Hepatocyte (in vitro differentiated cells): ENCODE results near the gene FAM76B.

Experiments
- CTCF ChIP-seq: fragments of 200-600 bp; sonication (generic); IDR thresholded peaks from 2 replicates; pipeline ENCODE4 v1.5.1; 2016; ENCODE audit warnings: antibody characterized with exemption, mild to moderate bottlenecking; ENCODE audit not compliant: poor library complexity
- EZH2 ChIP-seq: fragments of 200-600 bp; sonication (generic); IDR thresholded peaks from 2 replicates; pipeline ENCODE4 v1.6.1; 2016; ENCODE audit warnings: antibody characterized with exemption, mild to moderate bottlenecking, borderline replicate concordance
- EZH2phosphoT487 ChIP-seq: fragments of 200-600 bp; sonication (generic); IDR thresholded peaks from one replicate; pipeline ENCODE4 v1.6.1; 2018; ENCODE audit warnings: antibody characterized with exemption, mild to moderate bottlenecking, low read depth, moderate library complexity; ENCODE audit not compliant: unreplicated experiment, severe bottlenecking

GRCh38 chr11:95768521-95768920, 21.1 kb downstream of the FAM76B start:
- no peak for TF ChIP-seq CTCF
- no peak for TF ChIP-seq EZH2phosphoT487
- no peak for TF ChIP-seq EZH2
